IMR-90 (cell line): ENCODE measurements around the gene EIF4ENIF1. TPM values are rescaled to one million over a fixed set of nuclear protein-coding genes. Genes with fewer than 3 reads are reported as not detected.

Experiments used
- ATAC-seq: fragments of 200-7000 bp; cut with Tn5 transposase; 2 replicates; pipeline ENCODE4 v1.9.1; 2020; ENCODE audit warnings: low read depth, mild to moderate bottlenecking, moderate library complexity
- BruUV-seq: library from RNA; stranded (reverse); fragments of 400-500 nt; replicated peaks from 2 replicates; lab custom pipeline; 2021; lab: Mats Ljungman, UMichigan
- CTCF ChIA-PET: fragments of 300-600 bp; formaldehyde crosslinking; extraction: SDS; loops from one replicate; lab custom pipeline; 2021; ENCODE audit warnings: antibody characterized with exemption; lab: Yijun Ruan, JAX
- POLR2A ChIA-PET: fragments of 300-600 bp; sonication (Branson Sonifier 250); formaldehyde crosslinking; loops from one replicate; lab custom pipeline; 2022; ENCODE audit warnings: antibody characterized with exemption; ENCODE audit not compliant: unreplicated experiment; lab: Charles Lee
- DNase-seq: peaks from one replicate; pipeline ENCODE4 v3.0.0; 2013
- H2AFZ ChIP-seq: replicated peaks from 2 replicates; pipeline ENCODE3; 2013; ENCODE audit warnings: low read length, mild to moderate bottlenecking; ENCODE audit not compliant: poor library complexity
- H2AK5ac ChIP-seq: 2 replicates; pipeline ENCODE4 v1.6.1; 2013; ENCODE audit warnings: low read depth, low read length, inconsistent platforms
- H2AK9ac ChIP-seq: replicated peaks from 2 replicates; pipeline ENCODE3; 2013; ENCODE audit warnings: mild to moderate bottlenecking, low read depth, low read length, moderate library complexity; ENCODE audit not compliant: poor library complexity
- H2BK120ac ChIP-seq: 2 replicates; pipeline ENCODE4 v1.6.1; 2013; ENCODE audit warnings: low read depth, low read length, inconsistent platforms
- H2BK15ac ChIP-seq: 3 replicates; pipeline ENCODE4 v1.6.1; 2013; ENCODE audit warnings: low read depth, low read length, inconsistent platforms
- H2BK20ac ChIP-seq: 2 replicates; pipeline ENCODE4 v1.6.1; 2013; ENCODE audit warnings: low read depth, mild to moderate bottlenecking, inconsistent platforms, low read length, moderate library complexity
- H2BK5ac ChIP-seq: 2 replicates; pipeline ENCODE4 v1.6.1; 2013; ENCODE audit warnings: mild to moderate bottlenecking, low read depth, low read length, inconsistent platforms; ENCODE audit not compliant: poor library complexity, severe bottlenecking
- H3K14ac ChIP-seq: replicated peaks from 2 replicates; pipeline ENCODE4 v1.6.1; 2013; ENCODE audit warnings: low read depth, low read length, inconsistent platforms
- H3K18ac ChIP-seq: 2 replicates; pipeline ENCODE4 v1.6.1; 2013; ENCODE audit warnings: low read depth, low read length, control low read depth
- H3K23ac ChIP-seq: 2 replicates; pipeline ENCODE4 v1.6.1; 2013; ENCODE audit warnings: low read depth, low read length, inconsistent platforms
- H3K27ac ChIP-seq: 2 replicates; pipeline ENCODE4 v1.5.1; 2013; ENCODE audit warnings: mild to moderate bottlenecking, control low read depth, low read length; ENCODE audit not compliant: insufficient read depth
- H3K27me3 ChIP-seq: 2 replicates; pipeline ENCODE4 v1.6.1; 2013; ENCODE audit warnings: low read length; ENCODE audit not compliant: control insufficient read depth, insufficient read depth
- H3K36me3 ChIP-seq: 2 replicates; pipeline ENCODE4 v1.6.1; 2013; ENCODE audit warnings: low read length, mixed read lengths; ENCODE audit not compliant: control insufficient read depth, insufficient read depth
- H3K4ac ChIP-seq: 2 replicates; pipeline ENCODE4 v1.6.1; 2013; ENCODE audit warnings: low read depth, low read length, inconsistent platforms
- H3K4me1 ChIP-seq: 2 replicates; pipeline ENCODE4 v1.6.1; 2013; ENCODE audit warnings: low read length, mixed read lengths; ENCODE audit not compliant: control insufficient read depth, insufficient read depth
- H3K4me2 ChIP-seq: 2 replicates; pipeline ENCODE4 v1.6.1; 2013; ENCODE audit warnings: low read depth, mild to moderate bottlenecking, control low read depth, low read length, moderate library complexity
- H3K4me3 ChIP-seq: 2 replicates; pipeline ENCODE4 v1.5.1; 2013; ENCODE audit warnings: low read depth, mild to moderate bottlenecking, control low read depth, low read length, moderate library complexity; ENCODE audit not compliant: insufficient read depth
- H3K56ac ChIP-seq: 2 replicates; pipeline ENCODE4 v1.6.1; 2013; ENCODE audit warnings: low read length, inconsistent platforms; ENCODE audit not compliant: insufficient read depth; ENCODE audit errors: extremely low read depth
- H3K79me1 ChIP-seq, 2 experiments: 2 replicates each; pipeline ENCODE4 v1.6.1; 2013; ENCODE audit warnings: low read length in 2 of 2, inconsistent platforms in 1 of 2, low read depth in 1 of 2
- H3K9ac ChIP-seq: 2 replicates; pipeline ENCODE4 v1.6.1; 2013; ENCODE audit warnings: low read depth, low read length, control low read depth
- H3K9me1 ChIP-seq: 2 replicates; pipeline ENCODE4 v1.6.1; 2013; ENCODE audit warnings: low read length, inconsistent platforms; ENCODE audit not compliant: insufficient read depth
- H3K9me3 ChIP-seq: 2 replicates; pipeline ENCODE4 v1.6.1; 2013; ENCODE audit warnings: low read length; ENCODE audit not compliant: control insufficient read depth, insufficient read depth
- H4K20me1 ChIP-seq: 2 replicates; pipeline ENCODE4 v1.6.1; 2013; ENCODE audit warnings: low read length, inconsistent platforms; ENCODE audit not compliant: insufficient read depth
- H4K5ac ChIP-seq: 2 replicates; pipeline ENCODE4 v1.6.1; 2013; ENCODE audit warnings: mild to moderate bottlenecking, low read depth, low read length, control low read depth
- H4K8ac ChIP-seq, 2 experiments: 2 replicates each; pipeline ENCODE4 v1.6.1; 2013; ENCODE audit warnings: low read depth in 2 of 2, low read length in 2 of 2, control low read depth in 1 of 2, inconsistent platforms in 1 of 2
- H4K91ac ChIP-seq: 2 replicates; pipeline ENCODE4 v1.6.1; 2013; ENCODE audit warnings: low read depth, low read length, inconsistent platforms; ENCODE audit not compliant: insufficient read depth
- CEBPB ChIP-seq: IDR thresholded peaks from 2 replicates; pipeline ENCODE4 v1.6.1; 2012; ENCODE audit warnings: low read depth, low read length, improper control_type of control experiment
- CHD1 ChIP-seq: IDR thresholded peaks from 2 replicates; pipeline ENCODE4 v1.6.1; 2012; ENCODE audit warnings: low read depth, low read length, improper control_type of control experiment
- CTCF ChIP-seq: conservative IDR thresholded peaks from 2 replicates; pipeline ENCODE4 v1.5.1; 2012; ENCODE audit warnings: mild to moderate bottlenecking, low read depth, low read length, improper control_type of control experiment
- FOS ChIP-seq: fragments of 150-350 bp; IDR thresholded peaks from 2 replicates; pipeline ENCODE4 v1.6.1; 2016; ENCODE audit warnings: low read depth, low read length
- MAZ ChIP-seq: IDR thresholded peaks from 2 replicates; pipeline ENCODE4 v1.6.1; 2012; ENCODE audit warnings: low read depth, mild to moderate bottlenecking, low read length, improper control_type of control experiment, moderate library complexity, borderline replicate concordance
- NFE2L2 ChIP-seq: fragments of 150-350 bp; IDR thresholded peaks from 2 replicates; pipeline ENCODE4 v1.6.1; 2016; ENCODE audit warnings: low read depth, mild to moderate bottlenecking, low read length
- POLR2A ChIP-seq: IDR thresholded peaks from 2 replicates; pipeline ENCODE4 v1.6.1; 2012; ENCODE audit warnings: mild to moderate bottlenecking, low read depth, low read length
- SMC3 ChIP-seq: fragments of 150-350 bp; IDR thresholded peaks from 2 replicates; pipeline ENCODE4 v1.6.1; 2016; ENCODE audit warnings: low read depth, mild to moderate bottlenecking, antibody characterized with exemption, low read length, moderate library complexity
- WGBS, 2 experiments: methylation state at CpG; one replicate each; pipeline versions ENCODE4 v1.1.5 to v1.1.7; 2013; ENCODE audit warnings: missing lambda C conversion rate in 2 of 2; ENCODE audit not compliant: insufficient read length in 1 of 2; ENCODE audit errors: extremely low coverage in 2 of 2; 5-methylcytosine and 5-hydroxymethylcytosine counted together
- dilution Hi-C: fragments of 300-500 bp; cut with HindIII; formaldehyde crosslinking; loops from one replicate; pipeline ENCODE4 v1.14.3; 2018; ENCODE audit warnings: low sequenced_read_pairs; ENCODE audit not compliant: unreplicated experiment
- in situ Hi-C: fragments of 300-500 bp; cut with MboI; formaldehyde crosslinking; loops from 3 replicates; pipeline ENCODE4 v1.14.3; 2019; ENCODE audit warnings: low sequenced_read_pairs, inconsistent platforms, mixed read lengths
- intact Hi-C: fragments of 100-400 bp; cut with micrococcal nuclease; formaldehyde crosslinking; loops from 2 replicates; pipeline ENCODE4 v1.10.0; 2022
- polyA plus RNA-seq, 3 experiments: library from polyadenylated mRNA; depleted of rRNA; stranded (reverse); fragments of >200 nt; gene quantifications; 2 replicates each; pipeline ENCODE4 v1.2.3, GENCODE V29; 2012; ENCODE audit warnings: low replicate concordance in 1 of 3
- total RNA-seq: library from RNA; depleted of rRNA; stranded (reverse); fragments of >200 nt; gene quantifications from 2 replicates; pipeline ENCODE4 v1.2.3, GENCODE V29; 2012

The EIF4ENIF1 gene
- total and polyA plus RNA-seq, 2 of the 4 experiments (the other 2 are of a cell fraction) = 14.7 to 16.0 TPM

GRCh38 chr22:31504282-31504681 lies 14.6 kb upstream of the EIF4ENIF1 start:
- no peak overlapping the region for H3K4me3 ChIP-seq
- no peak overlapping the region for H3K56ac ChIP-seq
- peak overlapping the region; percentile 58; the same call in 1 of the 2 replicates for H2BK120ac ChIP-seq
- no peak overlapping the region for H2AK5ac ChIP-seq
- peak overlapping the region; percentile 1; the same call in 1 of the 2 replicates for H3K14ac ChIP-seq
- peaks cover 2% of the 10 kb centered on the region; the same call in 1 of the 2 replicates for H3K9me3 ChIP-seq
- peak overlapping the region; percentile 34 for H2BK5ac ChIP-seq
- H3K4ac ChIP-seq = peak overlapping the region; percentile 22; the same call in 1 of the 2 replicates
- no peak for TF ChIP-seq POLR2A
- no peak for TF ChIP-seq MAZ
- no peak for TF ChIP-seq FOS
- no peak for TF ChIP-seq CHD1
- TF ChIP-seq CTCF = no peak
- TF ChIP-seq SMC3 = no peak
- TF ChIP-seq CEBPB = peak; percentile 61
- no peak for TF ChIP-seq NFE2L2
- peak overlapping the region; percentile 28; the same call in 1 of the 2 replicates for H3K18ac ChIP-seq
- no peak overlapping the region for H4K91ac ChIP-seq
- ChIA-PET CTCF (no interaction called here), POLR2A (no interaction called here)
- H2BK20ac ChIP-seq = no peak overlapping the region; the same call in 1 of the 2 replicates
- no peaks in the 10 kb centered on the region for H3K36me3 ChIP-seq
- H2BK15ac ChIP-seq = no peak overlapping the region
- ATAC-seq (peak; percentile 87), DNase-seq (peak; percentile 65)
- dilution Hi-C loops (no loop called here), in situ Hi-C loops (no loop called here), intact Hi-C loops (no loop called here)
- no peak overlapping the region for H3K27ac ChIP-seq
- H3K27me3 ChIP-seq = no peaks in the 10 kb centered on the region
- H3K79me1 ChIP-seq = peaks cover 19 to 32% of the 10 kb centered on the region in 2 experiments
- peak overlapping the region; percentile 42; the same call in 1 of the 2 replicates for H3K4me2 ChIP-seq
- H3K9ac ChIP-seq = no peak overlapping the region
- H2AFZ ChIP-seq = no peak overlapping the region
- H3K9me1 ChIP-seq = peaks cover 3% of the 10 kb centered on the region; the same call in 1 of the 2 replicates
- no TSS peak for BruUV-seq
- no CpG with 5 or more reads among the region's 4 CpGs for WGBS, 2 experiments
- no peak overlapping the region; the same call in 1 of the 2 replicates for H4K5ac ChIP-seq
- peak overlapping the region in 1 of 2 experiments; percentile 49; a peak in 3 of 4 replicates for H4K8ac ChIP-seq
- no peaks in the 10 kb centered on the region for H4K20me1 ChIP-seq
- H3K23ac ChIP-seq = peak overlapping the region; percentile 26; the same call in 1 of the 2 replicates
- no peak overlapping the region for H2AK9ac ChIP-seq
- H3K4me1 ChIP-seq = peaks cover 2% of the 10 kb centered on the region; the same call in 1 of the 2 replicates
